PC-3 (cell line): ENCODE results near the gene KCNJ6. TPM values are rescaled to one million over a fixed set of nuclear protein-coding genes. Genes with fewer than 3 reads are reported as not detected.

Source experiments
- ATAC-seq: fragments of 200-7000 bp; cut with Tn5 transposase; 2 replicates; pipeline ENCODE4 v1.9.1; 2020; ENCODE audit warnings: mild to moderate bottlenecking, moderate library complexity
- BruUV-seq: library from RNA; stranded (reverse); fragments of 400-500 nt; replicated peaks from 2 replicates; lab custom pipeline; 2021; lab: Mats Ljungman, UMichigan
- CTCF ChIA-PET: fragments of 300-600 bp; sonication (Branson Sonifier 250); formaldehyde crosslinking; loops from one replicate; lab custom pipeline; 2022; ENCODE audit warnings: antibody characterized with exemption; lab: Charles Lee
- POLR2A ChIA-PET: fragments of 300-600 bp; sonication (Branson Sonifier 250); formaldehyde crosslinking; loops from one replicate; lab custom pipeline; 2022; ENCODE audit warnings: antibody characterized with exemption; ENCODE audit not compliant: unreplicated experiment; lab: Charles Lee
- DNase-seq: peaks from one replicate; pipeline ENCODE4 v3.0.0-alpha.2; 2015
- H2AFZ ChIP-seq: fragments of 300-600 bp; sonication (generic); 2 replicates; pipeline ENCODE4 v1.6.0; 2016; ENCODE audit warnings: antibody characterized with exemption, low read length
- H3F3A ChIP-seq: fragments of 300-600 bp; sonication (generic); one replicate; pipeline ENCODE4 v1.6.0; 2017; ENCODE audit warnings: antibody characterized with exemption, low read length, control low read depth, mild to moderate bottlenecking; ENCODE audit not compliant: unreplicated experiment
- H3K27ac ChIP-seq: fragments of 300-600 bp; sonication (generic); 2 replicates; pipeline ENCODE4 v1.5.1; 2016; ENCODE audit warnings: mild to moderate bottlenecking, low read length
- H3K27me3 ChIP-seq: fragments of 300-600 bp; sonication (generic); 2 replicates; pipeline ENCODE4 v1.6.1; 2016; ENCODE audit warnings: low read length, mixed read lengths
- H3K36me3 ChIP-seq: fragments of 300-600 bp; sonication (generic); 2 replicates; pipeline ENCODE4 v1.6.1; 2016; ENCODE audit warnings: low read depth, mixed run types, low read length, mixed read lengths
- H3K4me1 ChIP-seq: fragments of 300-600 bp; sonication (generic); 2 replicates; pipeline ENCODE4 v1.5.1; 2016; ENCODE audit warnings: low read length; ENCODE audit not compliant: insufficient read depth
- H3K4me2 ChIP-seq: fragments of 300-600 bp; sonication (generic); 2 replicates; pipeline ENCODE4 v1.6.0; 2016; ENCODE audit warnings: low read length
- H3K4me3 ChIP-seq: fragments of 300-600 bp; sonication (generic); 2 replicates; pipeline ENCODE4 v1.5.1; 2016; ENCODE audit warnings: mild to moderate bottlenecking, low read length, mixed read lengths
- H3K79me2 ChIP-seq: fragments of 300-600 bp; sonication (generic); 2 replicates; pipeline ENCODE4 v1.6.1; 2017; ENCODE audit warnings: low read length, mixed read lengths
- H3K9ac ChIP-seq: fragments of 300-600 bp; sonication (generic); 2 replicates; pipeline ENCODE4 v1.6.0; 2016; ENCODE audit warnings: mild to moderate bottlenecking, low read length
- H3K9me2 ChIP-seq: fragments of 300-600 bp; sonication (generic); replicated peaks from 2 replicates; pipeline ENCODE4 v1.6.1; 2016; ENCODE audit warnings: mixed run types, low read length, mixed read lengths
- H3K9me3 ChIP-seq: fragments of 300-600 bp; sonication (generic); 2 replicates; pipeline ENCODE4 v1.6.1; 2016; ENCODE audit warnings: low read length, mixed read lengths
- H4K20me1 ChIP-seq: fragments of 300-600 bp; sonication (generic); 2 replicates; pipeline ENCODE4 v1.6.1; 2016; ENCODE audit warnings: low read length, mixed read lengths
- CTCF ChIP-seq: fragments of 300-600 bp; sonication (generic); conservative IDR thresholded peaks from 2 replicates; pipeline ENCODE4 v1.5.1; 2017; ENCODE audit warnings: antibody characterized with exemption, low read depth, mild to moderate bottlenecking, low read length
- EZH2 ChIP-seq: fragments of 300-600 bp; sonication (generic); IDR thresholded peaks from one replicate; pipeline ENCODE4 v1.6.1; 2017; ENCODE audit warnings: antibody characterized with exemption, mild to moderate bottlenecking, low read length; ENCODE audit not compliant: unreplicated experiment
- EZH2phosphoT487 ChIP-seq: fragments of 300-600 bp; sonication (generic); IDR thresholded peaks from 2 replicates; pipeline ENCODE4 v1.6.1; 2018; ENCODE audit warnings: mild to moderate bottlenecking, antibody characterized with exemption, low read length, borderline replicate concordance
- intact Hi-C: fragments of 100-400 bp; cut with micrococcal nuclease; formaldehyde crosslinking; loops from 2 replicates; pipeline ENCODE4 v1.9.0; 2023
- total RNA-seq: library from RNA; depleted of rRNA; stranded (reverse); fragments of >200 nt; gene quantifications from 2 replicates; pipeline ENCODE4 v1.2.3, GENCODE V29; 2014

KCNJ6 gene
- total RNA-seq, 1 experiment from 2014 or later, result not detected

GRCh38 chr21:37677006-37677405 lies 239.3 kb downstream of the KCNJ6 start:
- Histone ChIP-seq H3K9ac (no peak overlapping the region), H3K27me3 (peaks cover 29% of the 10 kb centered on the region), H3K4me3 (no peak overlapping the region), H2AFZ (no peak overlapping the region), H3K79me2 (no peaks in the 10 kb centered on the region), H3K36me3 (no peaks in the 10 kb centered on the region), H3F3A (no peaks in the 10 kb centered on the region), H3K4me1 (no peaks in the 10 kb centered on the region), H3K9me2 (no peaks in the 10 kb centered on the region), H3K27ac (no peak overlapping the region), H3K9me3 (no peaks in the 10 kb centered on the region), H3K4me2 (no peak overlapping the region), H4K20me1 (no peaks in the 10 kb centered on the region)
- intact Hi-C loops, result no loop called here
- ATAC-seq (no peak), DNase-seq (no peak)
- BruUV-seq, result no TSS peak
- TF ChIP-seq EZH2, result no peak
- TF ChIP-seq EZH2phosphoT487, result no peak
- TF ChIP-seq CTCF, result no peak
- POLR2A ChIA-PET, result no interaction called here
- CTCF ChIA-PET, result no interaction called here

GRCh38 chr21:37675202-37675801 lies 241.0 kb downstream of the KCNJ6 start:
- no peaks in the 10 kb centered on the region for H3F3A ChIP-seq
- no peaks in the 10 kb centered on the region for H3K36me3 ChIP-seq
- ATAC-seq (peak; percentile 91), DNase-seq (peak; percentile 63)
- no peak overlapping the region for H3K27ac ChIP-seq
- peaks cover 12% of the 10 kb centered on the region for H3K27me3 ChIP-seq
- no peaks in the 10 kb centered on the region for H4K20me1 ChIP-seq
- peaks cover 9% of the 10 kb centered on the region; the same call in 1 of the 2 replicates for H3K4me1 ChIP-seq
- intact Hi-C loops, result no loop called here
- no peak overlapping the region for H3K9ac ChIP-seq
- no peaks in the 10 kb centered on the region for H3K9me3 ChIP-seq
- H3K9me2 ChIP-seq, result no peaks in the 10 kb centered on the region
- ChIA-PET CTCF (interaction anchor here (0.8 kb wide), 1 partner anchor 212 kb away, joined by 3 read pairs; no protein-coding TSS in a partner anchor), POLR2A (no interaction called here)
- H3K4me2 ChIP-seq, result peak overlapping the region; percentile 48
- peak overlapping the region; percentile 39 for H2AFZ ChIP-seq
- TF ChIP-seq CTCF, result peak; percentile 93
- TF ChIP-seq EZH2phosphoT487, result no peak
- TF ChIP-seq EZH2, result no peak
- BruUV-seq, result no TSS peak
- H3K4me3 ChIP-seq, result peak overlapping the region; percentile 29; the same call in 1 of the 2 replicates
- no peaks in the 10 kb centered on the region for H3K79me2 ChIP-seq

GRCh38 chr21:37673801-37674575 lies 242.3 kb downstream of the KCNJ6 start:
- ATAC-seq (no peak), DNase-seq (peak; percentile 8)
- no peaks in the 10 kb centered on the region for H4K20me1 ChIP-seq
- no peak overlapping the region for H3K9ac ChIP-seq
- no peak overlapping the region for H2AFZ ChIP-seq
- H3K4me2 ChIP-seq, result no peak overlapping the region
- no peak overlapping the region for H3K27ac ChIP-seq
- H3K27me3 ChIP-seq, result no peaks in the 10 kb centered on the region
- no peaks in the 10 kb centered on the region for H3K9me3 ChIP-seq
- intact Hi-C loops, result no loop called here
- TF ChIP-seq EZH2phosphoT487, result no peak
- no peak for TF ChIP-seq CTCF
- TF ChIP-seq EZH2, result no peak
- no peaks in the 10 kb centered on the region for H3K36me3 ChIP-seq
- H3K4me1 ChIP-seq, result peaks cover 9% of the 10 kb centered on the region; the same call in 1 of the 2 replicates
- CTCF ChIA-PET, result no interaction called here
- no peak overlapping the region for H3K4me3 ChIP-seq
- POLR2A ChIA-PET, result interaction anchor here (0.6 kb wide), 1 partner anchor 657 kb away, joined by 4 read pairs; no protein-coding TSS in a partner anchor
- H3K79me2 ChIP-seq, result no peaks in the 10 kb centered on the region
- no peaks in the 10 kb centered on the region for H3F3A ChIP-seq
- H3K9me2 ChIP-seq, result no peaks in the 10 kb centered on the region
- no TSS peak for BruUV-seq
